Measurements from ENCODE around the gene KNDC1.
"Not testable (repeated sequence)": the region's sequence is repeated elsewhere in the genome, so short reads cannot be mapped to it uniquely, and the experiment has no call there.

The KNDC1 gene

DNA sequence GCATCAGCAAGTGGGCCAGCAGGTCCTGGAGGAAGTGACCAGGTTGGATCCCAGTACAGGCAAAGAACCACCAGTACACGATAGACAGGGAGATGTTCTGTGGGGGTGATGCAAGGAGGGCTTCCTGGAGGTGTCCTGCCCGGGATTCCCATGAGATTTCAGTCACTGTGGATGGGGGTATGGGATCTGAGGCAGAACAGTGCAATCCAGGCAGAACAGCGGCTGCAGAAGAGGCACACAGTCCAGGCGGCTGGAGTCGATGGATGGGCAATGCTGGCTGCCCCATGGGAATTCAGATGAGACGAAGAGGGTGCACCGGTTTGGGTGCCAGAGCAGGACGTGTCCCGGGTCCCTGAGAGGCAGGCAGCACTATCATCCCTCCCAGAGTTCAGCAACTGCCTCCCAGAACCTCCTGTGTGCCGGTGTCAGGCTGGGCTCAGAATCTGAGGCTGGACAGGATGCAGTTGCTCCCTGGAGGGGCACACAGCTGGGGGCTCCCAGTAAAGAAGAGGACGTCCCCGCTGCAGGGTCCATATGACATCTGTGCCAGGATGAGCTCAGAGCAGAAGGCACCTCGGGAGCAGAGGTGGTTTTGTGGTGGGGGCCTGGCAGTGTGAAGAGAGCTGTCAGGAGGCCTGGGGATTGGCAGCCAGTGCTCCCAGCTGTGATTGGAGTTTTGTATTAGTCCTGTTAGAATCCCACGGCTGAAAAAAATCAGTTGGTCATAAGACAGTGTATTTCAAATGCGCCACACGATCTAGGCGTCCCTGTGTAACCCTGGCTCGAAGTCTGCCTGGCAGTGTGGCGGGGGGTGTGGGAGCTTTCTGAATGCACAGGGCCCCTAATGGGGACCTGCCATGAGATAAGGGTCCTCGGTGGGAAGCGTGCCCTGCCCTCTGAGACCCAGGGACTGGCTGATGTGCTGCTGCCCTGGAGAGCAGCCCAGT, 3.2 kb downstream of the KNDC1 start:
- DNase-seq = no peak

DNA sequence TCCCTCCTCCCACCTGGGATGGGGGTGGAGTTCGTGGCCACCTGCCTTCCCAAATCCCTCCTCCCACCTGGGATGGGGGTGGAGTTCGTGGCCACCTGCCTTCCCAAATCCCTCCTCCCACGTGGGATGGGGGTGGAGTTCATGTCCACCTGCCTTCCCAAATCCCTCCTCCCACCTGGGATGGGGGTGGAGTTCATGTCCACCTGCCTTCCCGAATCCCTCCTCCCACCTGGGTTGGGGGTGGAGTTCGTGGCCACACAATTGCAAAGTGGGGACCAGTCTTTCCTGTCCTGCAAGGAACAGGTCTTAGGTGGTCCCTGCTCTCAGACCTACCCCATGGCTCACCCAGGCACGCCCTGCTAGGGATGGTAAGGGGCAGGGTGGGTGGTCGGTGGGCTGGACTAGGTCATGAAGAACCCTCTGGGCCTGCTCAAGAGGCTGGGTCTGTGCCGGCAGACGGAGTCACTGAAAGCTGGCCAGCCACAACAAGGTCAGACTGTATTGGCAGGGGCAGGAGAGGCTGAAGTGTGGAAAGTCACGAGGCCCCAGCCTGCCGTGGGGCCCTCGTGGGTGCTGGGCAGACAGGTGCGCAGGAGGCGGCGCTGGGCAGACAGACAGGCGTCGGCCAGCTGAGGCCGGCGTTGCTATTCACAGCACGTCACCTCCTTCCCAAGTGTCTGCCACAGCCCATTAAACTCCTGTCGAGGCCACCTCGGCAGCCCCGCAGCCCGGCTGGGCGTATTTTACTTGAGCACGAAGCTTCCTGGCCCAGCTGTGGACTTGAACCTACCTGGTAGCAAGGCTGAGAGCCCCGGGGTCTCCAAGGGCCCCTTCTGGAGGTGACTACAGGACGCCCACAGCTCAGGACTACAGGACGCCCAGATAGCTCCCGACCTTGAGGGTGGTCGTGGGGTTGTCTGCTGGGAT, 4.1 kb downstream of the KNDC1 start:
- no peak for DNase-seq

DNA sequence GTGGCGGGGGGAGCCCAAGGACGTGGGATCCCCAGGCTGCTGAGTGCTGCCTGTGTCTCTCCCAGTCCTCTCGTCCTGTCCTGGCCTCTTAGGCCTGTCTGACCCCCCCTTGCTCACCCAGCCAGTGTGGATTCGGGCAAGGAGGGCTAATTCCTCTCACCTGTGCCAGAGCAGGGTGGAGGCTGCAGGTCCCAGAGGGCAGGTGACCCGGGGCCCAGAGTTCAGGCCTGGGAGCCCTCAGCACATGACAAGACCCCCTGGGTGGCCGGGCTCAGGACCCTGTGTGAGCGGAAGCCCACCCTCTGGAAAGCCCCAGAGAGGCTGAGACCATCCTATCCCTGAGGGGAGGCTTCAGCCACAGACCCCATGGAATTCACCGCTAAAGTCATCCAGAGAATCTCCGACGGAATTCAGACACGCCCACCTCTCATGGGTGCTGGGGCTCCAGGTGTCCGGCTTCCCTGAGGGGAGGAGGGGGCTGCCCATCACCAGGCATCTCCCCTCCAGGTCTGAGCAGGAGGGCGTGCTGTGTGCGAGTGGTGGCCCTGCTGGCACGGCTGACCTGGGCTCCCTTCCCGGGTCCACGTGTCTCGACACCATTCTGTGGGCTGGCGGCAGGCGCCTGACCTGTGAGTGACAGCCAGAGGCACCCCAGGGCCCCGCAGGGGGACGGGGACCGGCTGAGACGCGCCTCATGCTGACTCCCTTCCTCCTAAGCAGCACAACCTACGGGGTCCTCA, 5.0 kb downstream of the KNDC1 start:
- no peak for DNase-seq

DNA sequence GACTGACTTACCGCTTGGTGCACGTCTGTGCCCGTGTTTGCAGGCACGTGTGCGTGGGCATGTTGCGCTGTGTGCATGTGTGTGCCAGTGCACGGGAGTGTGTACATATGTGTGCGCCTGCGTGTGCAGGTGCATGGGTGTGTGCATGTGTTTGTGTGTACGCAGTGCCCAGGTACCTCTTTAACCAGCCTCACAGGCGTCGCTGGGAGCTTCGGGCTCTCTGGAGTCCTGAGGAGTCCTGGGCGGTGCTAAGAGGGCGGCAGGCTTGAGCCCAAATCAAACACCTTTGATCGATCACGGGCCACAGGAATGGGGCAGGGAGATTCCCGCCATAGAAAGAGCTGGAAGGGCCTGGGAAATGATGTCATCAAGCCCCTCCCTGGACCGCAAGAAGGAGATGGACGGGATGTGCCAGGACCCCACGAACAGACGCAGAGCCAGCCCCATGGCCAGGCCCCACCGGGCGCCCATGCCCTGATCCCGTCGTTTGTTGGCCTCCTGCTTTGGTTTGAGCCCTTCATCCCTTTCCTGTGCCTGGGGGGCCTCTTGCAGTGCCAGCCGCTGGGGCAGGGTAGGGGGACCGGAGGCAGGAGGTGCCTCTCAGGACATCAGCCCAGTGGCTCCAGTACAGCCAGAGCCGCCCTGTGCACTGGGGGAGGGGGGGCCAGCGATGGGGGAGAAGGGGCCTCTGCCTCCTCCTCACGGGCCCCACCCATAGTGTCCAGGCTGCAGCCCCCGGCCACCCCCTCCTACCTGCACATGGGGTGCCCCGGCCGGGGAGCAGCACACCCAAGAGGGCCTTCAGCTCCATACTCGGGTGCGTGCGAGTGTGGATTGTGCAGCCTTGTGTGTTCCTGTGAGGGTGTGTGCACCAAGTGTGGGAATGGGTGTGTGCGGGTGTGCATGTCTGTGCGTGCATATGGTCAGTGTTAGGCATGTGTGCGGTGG, 5.8 kb downstream of the KNDC1 start:
- no peak for DNase-seq

DNA sequence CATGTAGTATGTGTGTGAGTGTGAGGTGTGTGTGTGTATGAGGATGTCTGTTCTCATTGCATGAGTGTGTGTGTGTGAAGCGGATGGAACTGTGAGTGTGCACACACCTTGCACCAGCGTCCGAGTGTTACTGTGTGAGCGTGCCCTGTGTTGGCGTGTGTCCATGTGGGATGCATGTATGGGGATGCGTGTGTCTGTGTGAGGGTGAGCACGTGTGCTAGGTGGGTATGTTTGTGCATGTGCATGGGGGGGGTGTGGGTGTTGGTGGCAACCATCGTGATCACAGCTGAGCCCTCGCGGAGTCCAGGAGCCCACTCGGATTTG, 6.4 kb downstream of the KNDC1 start:
- DNase-seq = no peak

DNA sequence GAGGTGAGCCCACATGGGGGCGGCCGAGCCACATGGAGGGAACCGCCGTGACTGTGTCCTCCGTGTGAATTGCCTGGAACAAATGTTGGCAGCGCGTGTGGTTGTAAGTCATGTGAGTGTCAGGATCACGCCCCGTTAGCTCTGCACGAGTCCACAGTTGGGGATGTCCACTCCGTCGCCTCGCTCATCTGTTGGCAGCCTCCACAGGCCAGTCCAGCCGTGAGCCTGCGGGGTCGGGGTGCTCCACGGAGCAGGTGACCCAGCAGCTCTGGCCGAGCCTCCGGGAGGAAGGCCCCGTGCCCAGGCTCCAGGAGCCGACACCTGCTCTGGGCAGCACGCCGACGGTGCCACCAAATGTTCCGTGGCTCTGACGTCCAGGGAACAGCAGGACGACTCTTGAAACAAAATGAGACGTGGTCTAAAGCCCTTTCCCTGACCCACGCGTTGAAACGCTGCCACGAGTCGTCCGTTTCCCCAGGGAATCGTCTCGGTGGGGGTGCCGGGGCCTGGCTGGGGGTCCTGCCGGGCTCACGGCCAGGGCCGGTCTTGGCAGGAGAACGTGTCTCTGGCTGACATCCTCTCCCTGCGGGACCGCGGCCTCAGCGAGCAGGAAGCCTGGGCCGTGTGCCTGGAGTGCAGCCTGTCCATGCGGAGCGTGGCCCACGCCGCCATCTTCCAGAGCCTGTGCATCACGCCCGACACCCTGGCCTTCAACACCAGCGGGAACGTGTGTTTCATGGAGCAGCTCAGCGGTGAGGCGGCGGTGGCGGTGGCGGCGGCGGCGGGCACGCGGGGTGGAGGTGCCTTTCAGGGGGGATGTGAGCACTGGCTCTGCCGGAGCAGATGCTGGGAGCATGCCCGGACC, 7.0 kb downstream of the KNDC1 start:
- no peak for DNase-seq

DNA sequence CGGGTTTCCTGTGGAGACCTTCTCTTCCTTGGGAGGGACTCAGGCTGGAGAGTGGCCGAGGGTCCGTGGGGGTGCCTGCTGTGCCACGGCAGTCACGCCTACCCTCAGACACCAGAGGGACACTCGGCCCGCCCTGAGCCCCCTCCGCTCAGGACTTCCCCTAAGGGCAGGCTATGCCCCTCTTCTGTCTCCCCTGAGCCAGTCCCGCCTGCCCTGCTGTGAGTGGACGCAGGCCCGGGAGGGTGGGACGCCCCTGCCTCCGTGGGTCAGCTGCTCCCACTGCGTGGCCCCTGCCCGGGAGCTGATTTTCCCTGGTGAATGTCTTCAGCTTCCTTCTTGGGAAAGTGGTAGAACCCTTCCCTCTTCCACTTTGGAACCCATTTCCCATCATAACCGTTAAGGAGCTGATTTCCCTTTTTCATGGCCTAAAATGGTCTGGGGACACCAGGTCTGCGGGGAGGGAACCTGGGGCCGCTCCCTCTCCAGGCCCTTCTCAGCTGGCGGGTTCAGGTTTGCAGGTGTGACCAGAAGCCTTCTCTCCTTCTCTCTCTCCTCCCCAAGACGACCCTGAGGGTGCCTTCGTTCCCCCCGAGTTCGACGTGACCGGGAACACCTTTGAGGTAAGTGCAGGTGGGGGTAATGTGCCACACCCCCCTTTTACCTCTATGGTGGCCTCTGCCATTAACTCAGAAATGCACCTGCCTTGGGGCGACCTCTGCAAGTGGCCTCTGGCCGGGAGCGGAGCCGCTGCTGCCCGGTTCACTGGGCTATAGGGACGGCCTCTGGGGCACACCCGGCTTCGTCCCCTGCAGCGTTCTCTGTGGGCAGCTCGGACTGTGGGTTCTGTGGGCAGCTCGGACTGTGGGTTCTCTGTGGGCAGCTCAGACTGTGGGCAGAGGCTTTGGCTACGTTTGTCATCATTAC, 7.9 kb downstream of the KNDC1 start:
- DNase-seq = no peak

DNA sequence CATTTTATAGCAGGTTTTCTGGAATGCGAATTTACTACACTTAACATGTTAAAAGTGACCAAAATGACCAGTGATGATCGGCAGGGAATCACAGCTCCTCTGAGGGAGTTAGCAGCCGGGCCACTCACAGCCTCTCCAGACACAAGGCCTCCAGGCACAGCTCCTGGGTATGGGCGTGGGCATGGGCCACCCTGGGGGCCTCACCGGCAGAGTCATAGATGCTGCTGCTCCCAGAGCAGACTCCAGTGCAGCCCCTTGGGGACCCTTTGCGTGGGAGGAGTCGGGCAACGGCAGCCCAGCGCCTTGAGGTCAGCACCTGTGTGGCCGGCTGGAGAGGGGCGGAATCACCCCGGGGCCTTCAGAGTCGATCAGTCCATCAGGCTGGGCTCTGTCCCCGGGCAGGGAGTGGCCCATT, 8.6 kb downstream of the KNDC1 start:
- no peak for DNase-seq

DNA sequence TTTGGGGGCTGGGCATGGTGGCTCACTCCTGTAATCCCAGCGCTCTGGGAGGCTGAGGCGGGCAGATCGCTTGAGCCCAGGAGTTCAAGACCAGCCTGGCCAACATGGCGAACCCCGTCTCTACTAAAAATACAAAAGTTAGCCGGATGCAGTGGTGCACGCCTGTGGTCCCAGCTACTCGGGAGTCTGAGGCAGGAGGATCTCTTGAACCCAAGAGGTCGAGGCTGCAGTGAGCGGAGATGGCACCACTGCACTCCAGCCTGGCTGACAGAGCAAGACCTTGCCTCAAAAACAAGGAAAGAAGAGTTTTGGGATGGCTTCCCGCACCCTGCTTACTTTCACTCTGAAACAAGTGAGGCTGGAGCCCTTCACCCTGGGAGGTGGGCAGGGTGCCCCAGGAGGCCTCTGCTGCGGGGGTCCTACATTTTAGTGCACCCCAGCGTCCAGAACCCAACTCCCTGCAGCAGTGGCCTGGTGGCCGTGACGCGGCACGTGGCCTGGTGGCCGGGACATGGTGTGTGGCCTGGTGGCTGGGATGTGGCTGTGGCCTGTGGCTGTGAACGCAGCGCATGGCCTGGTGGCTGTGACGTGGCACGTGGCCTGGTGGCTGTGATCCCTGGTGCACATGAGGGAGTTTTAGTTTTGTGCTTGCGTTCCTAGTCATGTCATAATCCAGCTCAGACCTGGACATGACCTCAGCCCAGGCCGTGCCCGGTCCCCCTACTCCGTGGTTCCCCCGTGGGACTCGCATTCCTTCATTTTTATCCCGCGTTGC, 9.3 kb downstream of the KNDC1 start:
- DNase-seq = no peak

DNA sequence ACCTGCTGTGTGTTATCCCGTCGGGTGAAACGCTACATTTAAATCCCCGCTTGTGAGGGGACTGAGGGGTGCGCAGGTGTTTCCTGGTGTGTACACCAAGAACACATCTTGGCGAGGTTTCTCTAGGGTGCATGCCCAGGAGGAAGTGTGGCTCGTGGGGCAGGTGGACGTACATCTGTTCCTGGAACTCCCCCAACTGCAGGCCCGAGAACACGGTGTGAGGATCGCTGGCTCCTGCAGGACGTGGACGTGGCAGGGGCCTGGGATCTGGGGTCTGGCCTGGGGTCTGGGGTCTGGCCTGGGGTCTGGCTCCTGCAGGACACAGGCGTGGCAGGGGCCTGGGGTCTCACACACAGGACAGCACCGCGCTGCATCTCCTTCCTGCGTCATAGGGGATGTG, 10.1 kb downstream of the KNDC1 start:
- DNase-seq = no peak

DNA sequence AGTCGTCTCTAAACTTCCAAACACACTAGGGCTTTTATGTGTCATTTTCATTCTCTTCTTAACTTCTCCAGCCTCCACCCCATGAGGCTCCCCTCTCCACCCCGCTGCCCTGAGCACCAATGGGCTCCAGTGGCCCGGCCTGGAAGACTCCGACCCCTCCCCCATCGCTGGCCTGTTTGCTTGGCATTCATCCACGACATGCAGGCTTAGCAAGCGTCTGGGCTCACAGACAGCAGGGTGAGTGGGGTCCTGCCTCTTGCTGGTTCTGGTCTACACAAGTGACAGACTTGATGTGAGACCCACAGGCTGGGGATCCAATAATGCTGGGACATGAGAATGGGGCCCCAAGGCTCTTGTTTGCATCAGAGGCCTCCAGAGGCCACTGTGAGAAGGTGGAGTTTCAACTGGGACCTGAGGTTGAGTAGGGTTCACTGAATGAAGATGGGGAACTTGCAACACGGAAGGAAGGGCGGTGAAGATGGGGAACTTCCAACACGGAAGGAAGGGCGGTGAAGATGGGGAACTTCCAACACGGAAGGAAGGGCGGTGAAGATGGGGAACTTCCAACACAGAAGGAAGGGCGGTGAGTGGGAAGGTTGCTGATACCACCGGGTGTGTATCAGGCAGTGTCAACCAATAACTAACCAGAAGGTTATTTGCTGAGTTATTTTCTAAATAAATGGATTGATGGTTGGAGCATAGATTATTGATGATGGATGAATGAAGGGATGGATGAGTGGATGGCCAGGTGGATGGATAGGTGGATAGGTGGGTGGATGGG, 14.0 kb downstream of the KNDC1 start:
- no peak for DNase-seq

DNA sequence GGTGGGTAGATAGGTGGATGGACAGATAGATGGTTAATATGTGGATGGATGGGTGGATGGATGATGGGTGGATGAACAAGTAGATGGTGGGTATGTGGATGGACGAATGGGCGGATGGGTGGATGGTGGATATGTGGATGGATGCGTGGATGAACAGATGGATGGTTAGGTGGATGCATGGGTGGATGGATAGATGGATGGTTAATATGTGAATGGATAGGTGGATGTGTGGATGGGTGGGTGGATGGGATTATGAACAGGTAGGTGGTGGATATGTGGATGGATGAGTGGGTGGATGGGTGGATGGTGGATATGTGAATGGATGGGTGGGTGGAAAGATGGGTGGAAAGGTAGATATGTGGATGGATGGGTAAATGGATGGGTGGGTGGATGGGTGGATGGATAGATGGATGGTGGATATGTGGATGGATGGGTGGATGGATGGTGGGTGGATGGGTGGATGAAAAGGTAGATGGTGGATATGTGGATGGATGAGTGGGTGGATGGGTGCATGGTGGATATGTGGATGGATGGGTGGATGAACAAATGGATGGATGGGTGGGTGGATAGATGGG, 14.8 kb downstream of the KNDC1 start:
- no peak for DNase-seq

DNA sequence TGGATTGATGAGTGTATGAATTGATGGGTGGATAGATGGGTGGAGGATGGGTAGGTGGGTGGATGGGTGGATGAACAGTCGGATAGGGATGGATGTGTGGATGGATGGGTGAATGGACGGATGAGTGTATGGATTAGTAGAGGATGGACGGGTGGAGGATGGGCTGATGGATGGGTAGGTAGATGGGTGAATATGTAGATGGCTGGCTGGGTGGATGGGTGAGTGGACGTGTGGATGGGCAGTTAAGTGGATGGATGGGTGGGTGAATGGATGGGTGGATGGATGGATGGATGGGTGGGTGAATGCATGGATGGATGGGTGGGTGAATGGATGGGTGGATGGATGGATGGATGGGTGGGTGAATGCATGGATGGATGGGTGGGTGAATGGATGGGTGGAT, 15.6 kb downstream of the KNDC1 start:
- not testable (repeated sequence) for DNase-seq

DNA sequence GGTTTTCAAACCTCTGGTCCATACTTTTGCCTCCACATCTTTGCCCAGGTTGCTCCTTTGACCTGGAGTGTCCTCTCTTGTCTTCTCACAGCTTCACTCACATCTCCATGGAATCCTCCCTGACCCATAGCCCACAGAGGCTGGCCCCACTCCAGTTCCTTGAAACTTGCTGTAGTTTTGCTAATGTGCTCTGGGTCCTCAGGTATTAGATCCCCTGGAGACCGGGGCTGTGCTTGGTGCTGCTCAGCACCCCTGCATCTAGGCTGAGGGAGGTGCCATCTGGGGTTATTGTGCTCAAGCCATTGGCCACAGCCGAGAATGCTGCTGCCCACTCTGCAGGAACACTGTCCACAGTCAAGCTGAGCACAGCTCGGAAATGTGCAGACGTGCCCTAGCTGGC, 16.5 kb downstream of the KNDC1 start:
- no peak for DNase-seq

DNA sequence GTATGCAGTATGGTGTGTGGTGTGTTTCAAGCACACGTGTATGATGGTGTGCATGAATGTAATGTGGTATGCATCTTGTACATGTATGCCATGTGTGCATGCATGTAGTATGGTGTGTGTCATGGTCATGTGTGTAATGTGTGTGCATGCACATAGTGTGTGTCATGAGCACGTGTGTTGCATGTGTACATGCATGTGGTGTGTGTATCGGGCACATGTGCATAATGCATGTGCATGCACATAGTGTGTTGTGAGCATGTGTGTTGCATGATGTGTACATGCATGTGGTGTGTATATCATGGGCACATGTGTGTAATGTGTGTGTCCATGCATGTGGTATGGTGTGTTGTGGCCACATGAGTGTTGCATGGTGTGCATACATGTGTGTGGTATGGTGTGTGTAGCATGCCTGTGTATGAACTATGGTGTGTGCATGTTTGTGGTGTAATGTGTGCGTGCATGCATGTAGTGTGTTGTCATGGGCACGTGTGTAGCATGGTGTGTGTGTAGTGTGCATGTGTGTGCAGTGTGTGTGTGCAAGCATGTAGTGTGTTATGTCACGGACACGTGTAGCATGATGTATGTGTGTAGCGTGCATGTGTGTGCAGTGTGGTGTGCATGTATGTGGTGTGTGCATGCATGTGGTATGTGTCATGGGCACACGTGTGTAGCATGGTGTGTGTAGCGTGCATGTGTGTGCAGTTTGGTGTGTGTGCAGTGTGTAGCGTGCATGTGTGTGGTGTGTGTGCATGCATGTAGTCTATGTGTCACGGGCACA, 17.6 kb downstream of the KNDC1 start:
- no peak for DNase-seq

DNA sequence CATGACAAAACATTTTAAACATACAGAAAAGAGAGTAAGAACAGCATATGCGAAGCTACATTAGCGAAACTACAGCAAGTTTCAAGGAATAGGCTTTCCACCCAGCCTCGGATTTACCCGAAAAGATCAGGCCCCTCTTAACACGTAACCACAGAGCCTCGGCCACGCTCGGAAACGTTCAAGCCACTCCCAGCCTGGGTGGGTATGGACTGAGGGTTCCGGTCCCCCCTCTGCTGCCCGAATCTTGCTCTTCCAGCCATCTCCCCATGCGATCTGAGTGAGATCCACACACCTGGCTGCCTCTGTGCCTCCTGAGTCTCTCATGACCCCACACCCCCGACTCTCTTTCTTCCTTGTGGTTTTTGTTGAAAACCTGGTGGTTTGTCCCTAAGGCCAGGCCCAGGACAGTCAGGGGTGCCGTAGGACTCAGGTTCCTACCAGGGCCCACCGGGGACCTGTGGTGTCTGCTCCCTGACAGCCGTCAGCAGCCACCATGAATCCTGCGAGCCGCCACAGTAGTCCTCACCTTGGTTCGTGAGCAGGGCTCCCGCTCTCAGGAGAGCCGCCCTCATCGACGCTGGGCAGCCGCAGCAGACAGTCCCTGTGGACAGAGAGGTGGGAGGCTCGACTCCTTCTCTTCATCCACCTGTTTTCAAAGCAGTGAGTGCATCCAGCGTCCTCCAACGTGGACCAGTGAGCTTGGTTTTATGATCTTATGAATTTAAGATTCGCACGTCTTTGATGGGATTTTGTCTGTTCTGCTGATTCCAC, 18.5 kb downstream of the KNDC1 start:
- DNase-seq = no peak

All from NCI-H2029 (cell line).